Neural cell (in vitro differentiated cells): ENCODE results near the gene AGBL4.
A peak's percentile ranks its signal among the peaks of the same experiment; 100 is the strongest.

ENCODE experiments used
- EP300 ChIP-seq: fragments of 450-650 bp; conservative IDR thresholded peaks from 2 replicates; pipeline ENCODE4 v1.6.1; 2014; ENCODE audit warnings: antibody characterized with exemption, mild to moderate bottlenecking, moderate library complexity; ENCODE audit not compliant: poor library complexity, severe bottlenecking
- RAD21 ChIP-seq: fragments of 450-650 bp; conservative IDR thresholded peaks from 2 replicates; pipeline ENCODE4 v1.6.1; 2014; ENCODE audit warnings: antibody characterized with exemption, mild to moderate bottlenecking, moderate library complexity
- TAF1 ChIP-seq: IDR thresholded peaks from 2 replicates; pipeline ENCODE4 v1.6.1; 2012; ENCODE audit warnings: low read depth
- TF ChIP-seq, protein P1 (sequence below): fragments of 450-650 bp; IDR thresholded peaks from 2 replicates; pipeline ENCODE4 v1.5.1; 2014; ENCODE audit warnings: antibody characterized with exemption, mild to moderate bottlenecking, moderate library complexity; ENCODE audit not compliant: poor library complexity, severe bottlenecking

DNA sequence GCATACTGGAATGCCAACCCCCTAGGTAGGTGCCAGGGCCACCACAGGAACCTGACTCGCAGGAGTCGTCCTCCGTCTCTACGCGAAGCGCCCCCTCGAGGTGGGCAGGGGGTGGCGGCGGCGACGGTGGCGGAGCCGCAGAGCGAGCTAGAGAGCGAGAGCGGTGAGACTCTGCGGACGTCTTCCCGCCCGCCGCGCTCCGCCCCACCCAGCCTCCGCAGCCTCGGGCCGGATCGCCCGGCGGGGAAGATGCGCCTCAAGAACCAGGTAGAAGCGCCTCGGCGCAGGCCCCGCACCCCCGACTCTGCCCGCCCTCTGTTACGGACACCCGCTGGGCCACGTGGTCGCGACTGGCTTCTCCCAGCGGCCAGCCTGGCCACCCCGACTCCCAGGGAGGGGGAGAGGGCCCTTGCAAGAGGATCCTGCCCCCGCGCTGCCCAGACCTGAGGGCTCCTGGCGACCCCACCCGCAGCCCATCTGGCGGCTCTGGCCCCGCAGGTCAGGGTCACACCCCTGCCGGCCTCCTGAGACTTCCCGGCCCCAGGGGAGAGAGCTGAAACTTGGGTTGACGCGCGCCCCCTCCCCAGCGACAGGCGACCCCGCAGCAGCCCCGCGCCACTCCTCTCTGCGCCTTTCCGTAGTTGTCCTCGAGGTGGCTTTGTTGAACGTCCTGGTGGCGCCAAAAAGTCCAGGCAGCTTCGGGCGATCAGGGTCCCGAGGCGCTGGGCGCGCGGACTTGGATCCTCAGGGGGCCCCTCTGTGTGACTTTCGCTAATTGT, 24.4 kb upstream of the AGBL4 start:
- TF ChIP-seq, protein P1, sequence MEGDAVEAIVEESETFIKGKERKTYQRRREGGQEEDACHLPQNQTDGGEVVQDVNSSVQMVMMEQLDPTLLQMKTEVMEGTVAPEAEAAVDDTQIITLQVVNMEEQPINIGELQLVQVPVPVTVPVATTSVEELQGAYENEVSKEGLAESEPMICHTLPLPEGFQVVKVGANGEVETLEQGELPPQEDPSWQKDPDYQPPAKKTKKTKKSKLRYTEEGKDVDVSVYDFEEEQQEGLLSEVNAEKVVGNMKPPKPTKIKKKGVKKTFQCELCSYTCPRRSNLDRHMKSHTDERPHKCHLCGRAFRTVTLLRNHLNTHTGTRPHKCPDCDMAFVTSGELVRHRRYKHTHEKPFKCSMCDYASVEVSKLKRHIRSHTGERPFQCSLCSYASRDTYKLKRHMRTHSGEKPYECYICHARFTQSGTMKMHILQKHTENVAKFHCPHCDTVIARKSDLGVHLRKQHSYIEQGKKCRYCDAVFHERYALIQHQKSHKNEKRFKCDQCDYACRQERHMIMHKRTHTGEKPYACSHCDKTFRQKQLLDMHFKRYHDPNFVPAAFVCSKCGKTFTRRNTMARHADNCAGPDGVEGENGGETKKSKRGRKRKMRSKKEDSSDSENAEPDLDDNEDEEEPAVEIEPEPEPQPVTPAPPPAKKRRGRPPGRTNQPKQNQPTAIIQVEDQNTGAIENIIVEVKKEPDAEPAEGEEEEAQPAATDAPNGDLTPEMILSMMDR: peak; percentile 68
- TF ChIP-seq EP300 (no peak), TAF1 (no peak), RAD21 (peak; percentile 32)
